Glomerular visceral epithelial cell (primary cell): ENCODE measurements around the gene NPIPA7.
"Not testable (repeated sequence)": the region's sequence is repeated elsewhere in the genome, so short reads cannot be mapped to it uniquely, and the experiment has no call there.

ENCODE experiments used
- DNase-seq: peaks from one replicate; pipeline ENCODE4 v3.0.0-alpha.2; 2016; ENCODE audit errors: extremely low spot score

The NPIPA7 gene

DNA sequence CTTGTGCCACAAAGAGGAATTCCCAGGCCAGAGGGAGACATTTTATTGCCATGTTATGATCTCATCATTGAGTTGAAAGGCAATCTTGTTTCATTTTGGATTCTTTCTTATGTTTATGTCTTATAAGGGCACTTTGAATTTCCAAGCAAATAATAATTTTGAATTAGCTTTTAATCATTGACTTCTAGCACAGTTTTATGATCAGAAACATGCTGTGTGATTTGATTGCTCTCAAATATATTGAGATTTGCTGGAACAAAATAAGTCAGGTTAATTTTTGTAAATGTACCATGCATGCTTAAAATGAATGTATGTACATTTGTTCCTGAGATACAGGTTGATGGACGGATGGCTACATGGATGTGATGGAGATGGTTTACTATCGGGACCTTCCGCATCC is at the start of gene NPIPA7:
Gene NPIPA7 (plus strand): TSS at position 301 of the 400 bp plus-strand sequence. CDS start 105 bp downstream, outside the sequence.
- DNase-seq = not testable (repeated sequence)

DNA sequence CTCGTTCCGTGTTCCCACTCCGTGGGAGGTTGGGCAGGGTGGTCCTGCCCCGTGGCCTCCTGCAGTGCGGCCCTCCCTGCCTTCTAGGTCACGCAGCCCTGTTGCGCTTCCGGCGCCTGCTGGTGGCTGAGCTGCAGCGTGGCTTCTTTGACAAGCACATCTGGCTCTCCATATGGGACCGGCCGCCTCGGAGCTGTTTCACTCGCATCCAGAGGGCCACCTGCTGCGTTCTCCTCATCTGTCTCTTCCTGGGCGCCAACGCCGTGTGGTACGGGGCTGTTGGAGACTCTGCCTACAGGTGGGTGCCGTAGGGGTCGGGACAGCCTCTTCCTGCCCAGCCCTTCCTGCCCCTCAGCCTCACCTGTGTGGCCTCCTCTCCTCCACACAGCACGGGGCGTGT is 47.5 kb upstream of the NPIPA7 start:
- DNase-seq = not testable (repeated sequence)

DNA sequence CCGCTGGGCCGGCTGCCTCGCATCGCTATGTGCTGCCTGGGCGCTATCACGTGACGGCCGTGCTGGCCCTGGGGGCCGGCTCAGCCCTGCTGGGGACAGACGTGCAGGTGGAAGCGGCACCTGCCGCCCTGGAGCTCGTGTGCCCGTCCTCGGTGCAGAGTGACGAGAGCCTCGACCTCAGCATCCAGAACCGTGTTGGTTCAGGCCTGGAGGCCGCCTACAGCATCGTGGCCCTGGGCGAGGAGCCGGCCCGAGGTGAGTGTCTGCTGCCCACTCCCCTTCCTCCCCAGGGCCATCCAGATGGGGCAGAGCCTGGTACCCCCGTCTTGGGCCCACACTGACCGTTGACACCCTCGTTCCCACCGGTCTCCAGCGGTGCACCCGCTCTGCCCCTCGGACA is 21.4 kb upstream of the NPIPA7 start:
- not testable (repeated sequence) for DNase-seq

DNA sequence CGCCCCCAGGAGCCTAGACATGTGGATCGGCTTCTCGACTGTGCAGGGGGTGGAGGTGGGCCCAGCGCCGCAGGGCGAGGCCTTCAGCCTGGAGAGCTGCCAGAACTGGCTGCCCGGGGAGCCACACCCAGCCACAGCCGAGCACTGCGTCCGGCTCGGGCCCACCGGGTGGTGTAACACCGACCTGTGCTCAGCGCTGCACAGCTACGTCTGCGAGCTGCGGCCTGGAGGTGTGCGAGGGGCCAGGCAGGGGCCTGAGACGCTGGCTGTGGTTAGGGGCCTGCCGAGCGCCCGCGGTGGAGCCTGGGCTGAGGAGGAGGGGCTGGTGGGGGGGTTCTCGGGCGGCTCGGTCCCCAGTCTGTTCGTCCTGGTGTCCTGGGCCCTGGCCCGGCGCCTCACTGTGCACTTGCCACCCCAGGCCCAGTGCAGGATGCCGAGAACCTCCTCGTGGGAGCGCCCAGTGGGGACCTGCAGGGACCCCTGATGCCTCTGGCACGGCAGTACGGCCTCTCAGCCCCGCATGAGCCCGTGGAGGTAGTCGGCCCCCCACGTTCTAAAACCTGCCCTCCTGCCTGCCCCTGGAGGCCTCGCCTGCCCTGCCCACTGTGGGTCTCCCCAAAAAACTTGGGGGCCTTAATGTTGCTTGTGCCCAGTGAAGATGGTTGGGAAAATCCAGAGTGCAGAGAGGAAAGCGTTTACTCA is 20.2 kb upstream of the NPIPA7 start:
- not testable (repeated sequence) for DNase-seq

DNA sequence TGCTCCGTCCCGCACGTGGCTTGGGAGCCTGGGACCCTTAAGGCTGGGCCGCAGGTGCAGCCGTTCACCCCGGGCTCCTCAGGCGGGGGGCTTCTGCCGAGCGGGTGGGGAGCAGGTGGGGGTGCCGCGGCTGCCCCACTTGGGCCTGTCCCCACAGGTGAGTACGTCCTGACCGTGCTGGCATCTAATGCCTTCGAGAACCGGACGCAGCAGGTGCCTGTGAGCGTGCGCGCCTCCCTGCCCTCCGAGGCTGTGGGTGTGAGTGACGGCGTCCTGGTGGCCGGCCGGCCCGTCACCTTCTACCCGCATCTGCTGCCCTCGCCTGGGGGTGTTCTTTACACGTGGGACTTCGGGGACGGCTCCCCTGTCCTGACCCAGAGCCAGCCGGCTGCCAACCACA is 15.3 kb upstream of the NPIPA7 start:
- DNase-seq = not testable (repeated sequence)

DNA sequence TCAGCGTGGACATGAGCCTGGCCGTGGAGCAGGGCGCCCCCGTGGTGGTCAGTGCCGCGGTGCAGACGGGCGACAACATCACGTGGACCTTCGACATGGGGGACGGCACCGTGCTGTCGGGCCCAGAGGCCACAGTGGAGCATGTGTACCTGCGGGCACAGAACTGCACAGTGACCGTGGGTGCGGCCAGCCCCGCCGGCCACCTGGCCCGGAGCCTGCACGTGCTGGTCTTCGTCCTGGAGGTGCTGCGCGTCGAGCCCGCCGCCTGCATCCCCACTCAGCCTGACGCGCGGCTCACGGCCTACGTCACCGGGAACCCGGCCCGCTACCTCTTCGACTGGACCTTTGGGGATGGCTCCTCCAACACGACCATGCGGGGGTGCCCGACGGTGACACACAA is 14.8 kb upstream of the NPIPA7 start:
- not testable (repeated sequence) for DNase-seq

DNA sequence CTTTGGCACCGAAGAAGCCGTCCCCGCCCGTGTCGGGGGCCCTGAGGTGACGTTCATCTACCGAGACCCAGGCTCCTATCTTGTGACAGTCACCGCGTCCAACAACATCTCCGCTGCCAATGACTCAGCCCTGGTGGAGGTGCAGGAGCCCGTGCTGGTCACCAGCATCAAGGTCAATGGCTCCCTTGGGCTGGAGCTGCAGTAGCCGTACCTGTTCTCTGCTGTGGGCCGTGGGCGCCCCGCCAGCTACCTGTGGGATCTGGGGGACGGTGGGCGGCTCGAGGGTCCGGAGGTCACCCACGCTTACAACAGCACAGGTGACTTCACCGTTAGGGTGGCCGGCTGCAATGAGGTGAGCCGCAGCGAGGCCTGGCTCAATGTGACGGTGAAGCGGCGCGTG is 14.2 kb upstream of the NPIPA7 start:
- DNase-seq = not testable (repeated sequence)

DNA sequence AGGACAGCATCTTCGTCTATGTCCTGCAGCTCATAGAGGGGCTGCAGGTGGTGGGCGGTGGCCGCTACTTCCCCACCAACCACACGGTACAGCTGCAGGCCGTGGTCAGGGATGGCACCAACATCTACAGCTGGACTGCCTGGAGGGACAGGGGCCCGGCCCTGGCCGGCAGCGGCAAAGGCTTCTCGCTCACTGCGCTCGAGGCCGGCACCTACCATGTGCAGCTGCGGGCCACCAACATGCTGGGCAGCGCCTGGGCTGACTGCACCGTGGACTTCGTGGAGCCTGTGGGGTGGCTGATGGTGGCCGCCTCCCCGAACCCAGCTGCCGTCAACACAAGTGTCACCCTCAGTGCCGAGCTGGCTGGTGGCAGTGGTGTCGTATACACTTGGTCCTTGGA is 13.6 kb upstream of the NPIPA7 start:
- DNase-seq = not testable (repeated sequence)

DNA sequence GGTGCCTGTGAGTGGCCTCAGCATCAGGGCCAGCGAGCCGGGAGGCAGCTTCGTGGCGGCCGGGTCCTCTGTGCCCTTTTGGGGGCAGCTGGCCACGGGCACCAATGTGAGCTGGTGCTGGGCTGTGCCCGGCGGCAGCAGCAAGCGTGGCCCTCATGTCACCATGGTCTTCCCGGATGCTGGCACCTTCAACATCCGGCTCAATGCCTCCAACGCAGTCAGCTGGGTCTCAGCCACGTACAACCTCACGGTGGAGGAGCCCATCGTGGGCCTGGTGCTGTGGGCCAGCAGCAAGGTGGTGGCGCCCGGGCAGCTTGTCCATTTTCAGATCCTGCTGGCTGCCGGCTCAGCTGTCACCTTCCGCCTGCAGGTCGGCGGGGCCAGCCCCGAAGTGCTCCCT is 13.1 kb upstream of the NPIPA7 start:
- not testable (repeated sequence) for DNase-seq

DNA sequence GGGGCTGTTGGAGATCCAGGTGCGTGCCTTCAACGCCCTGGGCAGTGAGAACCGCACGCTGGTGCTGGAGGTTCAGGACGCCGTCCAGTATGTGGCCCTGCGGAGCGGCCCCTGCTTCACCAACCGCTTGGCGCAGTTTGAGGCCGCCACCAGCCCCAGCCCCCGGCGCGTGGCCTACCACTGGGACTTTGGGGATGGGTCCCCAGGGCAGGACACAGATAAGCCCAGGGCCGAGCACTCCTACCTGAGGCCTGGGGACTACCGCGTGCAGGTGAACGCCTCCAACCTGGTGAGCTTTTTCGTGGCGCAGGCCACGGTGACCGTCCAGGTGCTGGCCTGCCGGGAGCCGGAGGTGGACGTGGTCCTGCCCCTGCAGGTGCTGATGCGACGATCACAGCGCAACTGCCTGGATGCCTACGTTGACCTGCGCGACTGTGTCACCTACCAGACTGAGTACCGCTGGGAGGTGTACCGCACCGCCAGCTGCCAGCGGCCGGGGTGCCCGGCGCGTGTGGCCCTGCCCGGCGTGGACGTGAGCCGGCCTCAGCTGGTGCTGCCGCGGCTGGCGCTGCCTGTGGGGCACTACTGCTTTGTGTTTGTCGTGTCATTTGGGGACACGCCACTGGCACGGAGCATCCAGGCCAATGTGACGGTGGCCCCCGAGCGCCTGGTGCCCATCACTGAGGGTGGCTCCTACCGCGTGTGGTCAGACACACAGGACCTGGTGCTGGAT is 12.2 kb upstream of the NPIPA7 start:
- not testable (repeated sequence) for DNase-seq

DNA sequence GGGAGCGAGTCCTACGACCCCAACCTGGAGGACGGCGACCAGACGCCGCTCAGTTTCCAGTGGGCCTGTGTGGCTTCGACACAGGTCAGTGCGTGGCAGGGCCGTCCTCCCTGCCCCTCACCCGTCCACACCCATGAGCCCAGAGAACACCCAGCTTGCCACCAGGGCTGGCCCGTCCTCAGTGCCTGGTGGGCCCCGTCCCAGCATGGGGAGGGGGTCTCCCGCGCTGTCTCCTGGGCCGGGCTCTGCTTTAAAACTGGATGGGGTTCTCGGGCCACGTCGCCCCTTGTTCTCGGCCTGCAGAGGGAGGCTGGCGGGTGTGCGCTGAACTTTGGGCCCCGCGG is 11.7 kb upstream of the NPIPA7 start:
- not testable (repeated sequence) for DNase-seq

DNA sequence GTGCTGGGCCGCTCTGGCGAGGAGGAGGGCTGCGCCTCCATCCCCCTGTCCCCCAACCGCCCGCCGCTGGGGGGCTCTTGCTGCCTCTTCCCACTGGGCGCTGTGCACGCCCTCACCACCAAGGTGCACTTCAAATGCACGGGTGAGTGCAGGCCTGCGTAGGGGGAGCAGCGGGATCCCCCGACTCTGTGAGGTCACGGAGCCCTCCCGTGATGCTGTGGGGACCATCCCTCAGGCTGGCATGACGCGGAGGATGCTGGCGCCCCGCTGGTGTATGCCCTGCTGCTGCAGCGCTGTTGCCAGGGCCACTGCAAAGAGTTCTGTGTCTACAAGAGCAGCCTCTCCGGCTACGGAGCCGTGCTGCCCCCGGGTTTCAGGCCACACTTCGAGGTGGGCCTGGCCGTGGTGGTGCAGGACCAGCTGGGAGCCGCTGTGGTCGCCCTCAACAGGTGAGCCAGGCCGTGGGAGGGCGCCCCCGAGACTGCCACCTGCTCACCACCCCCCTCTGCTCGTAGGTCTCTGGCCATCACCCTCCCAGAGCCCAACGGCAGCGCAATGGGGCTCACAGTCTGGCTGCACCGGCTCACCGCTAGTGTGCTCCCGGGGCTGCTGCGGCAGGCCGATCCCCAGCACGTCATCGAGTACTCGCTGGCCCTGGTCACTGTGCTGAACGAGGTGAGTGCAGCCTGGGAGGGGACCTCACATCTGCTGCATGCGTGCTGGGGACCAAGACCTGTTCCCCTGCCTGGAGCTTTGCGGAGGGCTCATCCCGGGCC is 9.7 kb upstream of the NPIPA7 start:
- DNase-seq = not testable (repeated sequence)

DNA sequence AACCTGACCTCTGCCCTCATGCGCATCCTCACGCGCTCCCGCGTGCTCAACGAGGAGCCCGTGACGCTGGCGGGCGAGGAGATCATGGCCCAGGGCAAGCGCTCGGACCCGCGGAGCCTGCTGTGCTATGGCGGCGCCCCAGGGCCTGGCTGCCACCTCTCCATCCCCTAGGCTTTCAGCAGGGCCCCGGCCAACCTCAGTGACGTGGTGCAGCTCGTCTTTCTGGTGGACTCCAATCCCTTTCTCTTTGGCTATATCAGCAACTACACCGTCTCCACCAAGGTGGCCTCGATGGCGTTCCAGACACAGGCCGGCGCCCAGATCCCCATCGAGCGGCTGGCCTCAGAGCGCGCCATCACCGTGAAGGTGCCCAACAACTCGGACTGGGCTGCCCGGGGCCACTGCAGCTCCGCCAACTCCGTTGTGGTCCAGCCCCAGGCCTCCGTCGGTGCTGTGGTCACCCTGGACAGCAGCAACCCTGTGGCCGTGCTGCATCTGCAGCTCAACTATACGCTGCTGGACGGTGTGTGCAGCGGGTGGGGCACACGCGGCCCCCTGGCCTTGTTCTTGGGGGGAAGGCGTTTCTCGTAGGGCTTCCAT is 7.7 kb upstream of the NPIPA7 start:
- DNase-seq = not testable (repeated sequence)

DNA sequence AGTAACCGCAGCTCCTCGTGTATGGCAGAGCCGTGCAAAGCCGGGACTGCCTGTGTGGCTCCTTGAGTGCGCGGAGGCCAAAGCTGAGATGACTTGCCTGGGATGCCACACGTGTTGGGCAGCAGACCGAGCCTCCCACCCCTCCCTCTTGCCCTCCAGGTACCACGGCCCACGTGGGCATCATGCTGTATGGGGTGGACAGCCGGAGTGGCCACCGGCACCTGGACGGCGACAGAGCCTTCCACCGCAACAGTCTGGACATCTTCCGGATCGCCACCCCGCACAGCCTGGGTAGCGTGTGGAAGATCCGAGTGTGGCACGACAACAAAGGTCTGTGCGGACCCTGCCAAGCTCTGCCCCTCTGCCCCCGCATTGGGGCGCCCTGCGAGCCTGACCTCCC is 4.7 kb upstream of the NPIPA7 start:
- DNase-seq = not testable (repeated sequence)

DNA sequence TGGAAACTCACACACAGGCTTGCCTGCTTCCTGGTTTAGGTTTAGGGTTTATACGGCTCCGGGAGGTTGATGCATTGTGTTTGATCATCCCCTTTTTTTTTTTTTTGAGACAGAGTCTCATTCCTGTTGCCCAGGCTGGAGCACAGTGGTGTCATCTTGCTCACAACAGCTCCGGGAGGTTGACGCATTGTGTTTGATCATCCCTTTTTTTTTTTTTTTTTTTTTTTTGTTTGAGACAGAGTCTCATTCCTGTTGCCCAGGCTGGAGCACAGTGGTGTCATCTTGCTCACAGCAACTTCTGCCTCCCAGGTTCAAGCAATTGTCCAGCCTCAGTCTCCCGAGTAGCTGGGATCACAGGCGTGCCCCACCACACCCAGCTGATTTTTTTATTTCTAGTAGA is 20.7 kb downstream of the NPIPA7 start:
- not testable (repeated sequence) for DNase-seq

DNA sequence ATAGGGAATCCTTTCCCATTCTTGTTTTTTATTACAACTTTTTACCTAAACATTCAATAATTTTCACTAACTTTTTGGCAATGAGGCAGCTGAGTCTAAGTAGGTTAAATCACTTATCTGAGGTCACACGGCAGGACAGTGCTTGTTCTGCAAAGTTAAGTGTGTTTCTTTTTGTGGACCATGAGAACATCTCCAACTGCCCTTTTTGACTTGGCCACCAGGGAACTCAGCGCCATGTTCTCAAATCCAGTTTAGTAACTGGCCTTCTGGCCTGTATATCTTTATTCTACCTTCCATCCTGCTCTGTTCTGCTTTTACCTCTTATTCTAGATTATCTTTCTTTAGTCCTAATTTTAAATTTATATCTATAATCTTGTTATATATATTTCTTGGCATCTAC is 23.4 kb downstream of the NPIPA7 start:
- not testable (repeated sequence) for DNase-seq

DNA sequence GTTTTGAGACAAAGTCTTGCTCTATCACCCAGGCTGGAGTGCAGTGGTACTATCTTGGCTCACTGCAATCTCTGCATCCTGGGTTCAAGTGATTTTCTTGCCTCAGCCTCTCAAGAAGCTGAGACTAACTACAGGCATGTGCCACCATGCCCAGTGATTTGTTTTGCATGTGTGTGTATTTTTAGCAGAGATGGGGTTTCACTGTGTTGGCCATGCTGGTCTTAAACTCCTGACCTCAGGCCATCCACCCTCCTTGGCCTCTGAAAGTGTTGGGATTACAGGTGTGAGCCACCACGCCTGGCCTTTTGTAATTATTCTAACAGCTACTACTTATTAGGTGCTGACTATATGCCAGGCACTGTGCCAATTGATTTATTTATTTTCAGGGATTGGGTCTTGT is 25.3 kb downstream of the NPIPA7 start:
- not testable (repeated sequence) for DNase-seq

DNA sequence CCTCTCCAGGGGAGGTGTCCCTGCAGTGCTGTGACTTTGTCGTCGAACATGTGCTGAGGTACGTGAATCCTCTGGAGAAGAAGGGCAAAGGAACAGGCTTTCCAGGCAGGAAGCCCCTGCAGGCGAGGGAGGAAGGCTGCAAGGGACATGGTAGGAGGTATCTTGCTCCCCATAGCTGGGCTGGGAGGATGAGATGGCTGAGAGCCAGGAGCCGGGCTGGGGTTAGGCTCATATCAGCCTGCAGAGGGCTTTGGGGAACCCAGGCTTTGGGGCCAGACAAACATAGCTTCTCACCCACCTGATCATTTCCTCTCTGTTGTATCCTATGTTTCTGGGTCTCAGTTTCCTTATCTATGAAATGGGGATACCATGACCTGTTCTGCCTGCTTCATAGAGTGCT is 26.5 kb downstream of the NPIPA7 start:
- not testable (repeated sequence) for DNase-seq

DNA sequence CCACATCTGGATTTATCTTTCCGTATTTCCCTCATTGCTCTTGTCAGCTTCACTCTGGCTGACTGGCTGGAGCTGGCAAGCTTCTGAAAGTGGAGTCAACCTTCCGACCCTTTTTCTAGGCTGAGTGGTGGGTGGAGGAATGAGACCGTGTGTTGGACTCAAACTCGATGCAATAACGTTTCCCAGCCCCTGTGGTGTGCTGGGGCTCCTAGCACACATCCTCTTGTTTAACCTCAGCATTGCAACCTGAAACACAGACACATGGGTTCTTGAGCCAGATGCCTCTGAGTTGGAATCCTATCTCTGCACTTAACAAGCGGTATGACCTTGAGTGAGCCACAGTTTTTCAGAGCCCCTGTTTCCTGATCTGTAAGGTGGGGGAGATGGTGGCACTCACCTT is 29.5 kb downstream of the NPIPA7 start:
- not testable (repeated sequence) for DNase-seq

DNA sequence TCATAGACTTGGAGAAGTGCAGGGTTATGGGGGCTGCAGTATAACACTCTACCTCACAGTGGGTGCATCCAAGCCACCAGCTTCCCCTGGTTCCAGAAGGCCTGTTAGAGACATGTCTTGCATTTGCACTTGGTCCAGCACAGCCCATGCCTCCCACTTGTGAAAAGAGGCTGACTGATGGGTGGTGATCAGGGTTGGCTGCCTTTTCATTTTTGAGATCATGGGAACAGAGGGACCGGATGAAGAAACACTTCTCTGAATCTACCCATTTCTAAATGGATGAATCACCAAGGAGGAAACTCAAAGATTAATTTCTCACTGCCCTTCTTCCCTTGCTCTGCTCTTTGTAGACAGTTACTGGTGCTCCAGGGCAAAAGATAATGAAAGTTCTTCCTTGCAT is 34.8 kb downstream of the NPIPA7 start:
- not testable (repeated sequence) for DNase-seq

DNA sequence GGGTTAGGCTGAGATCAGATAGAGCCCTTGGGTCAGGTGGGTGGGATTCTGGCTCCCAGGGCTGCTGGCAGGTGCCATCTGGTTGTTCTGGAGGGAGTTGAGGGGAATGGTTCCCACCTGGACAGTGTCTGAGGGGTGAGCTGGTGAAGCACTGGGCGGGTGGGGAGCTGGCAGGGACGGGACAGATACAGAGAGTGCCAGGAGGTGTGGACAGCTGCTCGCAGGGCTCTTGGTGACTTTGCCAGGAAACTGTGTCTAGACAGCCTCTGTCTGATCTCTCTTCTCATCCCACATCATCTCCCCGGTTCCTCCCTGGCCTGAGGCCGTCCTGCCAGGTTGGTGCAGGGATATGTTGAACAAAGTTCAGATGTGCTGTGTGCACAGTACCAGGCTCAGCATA is 38.1 kb downstream of the NPIPA7 start:
- DNase-seq = not testable (repeated sequence)

DNA sequence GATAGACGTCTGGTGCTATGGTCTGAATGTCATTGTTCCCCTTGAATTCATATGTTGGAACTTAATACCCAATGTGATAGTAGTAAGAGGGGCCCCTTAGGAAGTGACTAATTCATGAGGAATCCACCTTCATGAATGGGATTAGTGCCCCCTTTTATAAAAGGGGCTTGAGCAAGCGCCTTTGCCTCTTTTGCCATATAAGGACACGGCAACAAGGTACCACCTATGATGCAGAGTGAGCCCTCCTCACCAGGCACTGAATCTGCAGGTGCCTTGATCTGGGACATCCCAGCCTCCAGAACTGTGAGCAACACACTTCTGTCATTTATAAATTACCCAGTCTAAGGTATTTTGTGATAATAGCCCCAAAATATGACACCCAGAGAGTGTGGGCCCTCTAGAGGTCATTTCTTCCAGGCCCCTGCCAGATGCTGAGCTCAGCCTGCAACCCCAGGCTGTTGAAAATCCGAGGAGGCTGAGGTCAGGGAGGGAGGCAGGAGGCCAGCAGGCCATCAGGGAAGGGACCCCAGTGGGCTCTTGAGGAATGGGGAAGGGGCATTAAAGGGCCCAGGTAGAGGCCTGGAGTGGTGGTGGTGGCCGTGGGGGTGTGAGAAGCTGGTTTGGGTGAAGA is 39.1 kb downstream of the NPIPA7 start:
- DNase-seq = not testable (repeated sequence)
